SHP77 (cell line): ENCODE results near the gene EPAS1.

Experiments used
- DNase-seq, 2 experiments: peaks; one replicate each; lab custom pipeline; 2025; lab: John Stamatoyannopoulos, UW

Gene EPAS1

GRCh38 chr2:46364797-46365457 is 67.7 kb downstream of the EPAS1 start:
- peak; percentile 8 to 28 for DNase-seq

GRCh38 chr2:46365913-46366667 is 68.9 kb downstream of the EPAS1 start:
- no peak for DNase-seq

GRCh38 chr2:46366668-46367052 is 69.5 kb downstream of the EPAS1 start:
- no peak for DNase-seq

- no peak for DNase-seq
Observed at GRCh38 chr2:46367286-46367685, 70.1 kb downstream of the EPAS1 start.

GRCh38 chr2:46368401-46368800 is 71.2 kb downstream of the EPAS1 start:
- no peak for DNase-seq

GRCh38 chr2:46369783-46370182 is 72.6 kb downstream of the EPAS1 start:
- no peak for DNase-seq

GRCh38 chr2:46371854-46372253 is 74.6 kb downstream of the EPAS1 start:
- DNase-seq, result no peak

- DNase-seq, result no peak
Observed at GRCh38 chr2:46372475-46372874, 75.3 kb downstream of the EPAS1 start.

- no peak for DNase-seq
Observed at GRCh38 chr2:46373238-46373637, 76.0 kb downstream of the EPAS1 start.

- DNase-seq, result no peak
Observed at GRCh38 chr2:46375566-46376125, 78.4 kb downstream of the EPAS1 start.

- DNase-seq, result no peak
Observed at GRCh38 chr2:46376586-46376985, 79.4 kb downstream of the EPAS1 start.

GRCh38 chr2:46377101-46377581 is 79.9 kb downstream of the EPAS1 start:
- no peak for DNase-seq

- no peak for DNase-seq
Observed at GRCh38 chr2:46377666-46378560, 80.7 kb downstream of the EPAS1 start.

GRCh38 chr2:46378616-46379015 is 81.4 kb downstream of the EPAS1 start:
- DNase-seq, result no peak

GRCh38 chr2:46379213-46380037 is 82.2 kb downstream of the EPAS1 start:
- DNase-seq, result no peak

GRCh38 chr2:46380038-46380940 is 83.1 kb downstream of the EPAS1 start:
- no peak for DNase-seq

GRCh38 chr2:46381263-46381849 is 84.1 kb downstream of the EPAS1 start:
- DNase-seq, result no peak

GRCh38 chr2:46381871-46382270 is 84.7 kb downstream of the EPAS1 start:
- DNase-seq, result no peak

GRCh38 chr2:46382331-46383112 is 85.3 kb downstream of the EPAS1 start:
- DNase-seq, result no peak
